CD4-positive, alpha-beta T cell (primary cell): Measurements from ENCODE around the gene RPS10. TPM values are rescaled to one million over a fixed set of nuclear protein-coding genes. Genes with fewer than 3 reads are reported as not detected.
A peak's percentile ranks its signal among the peaks of the same experiment; 100 is the strongest.

Source experiments
- ATAC-seq: fragments of 200-7000 bp; cut with Tn5 transposase; one replicate; pipeline ENCODE4 v1.10.0; 2022; ENCODE audit warnings: mild to moderate bottlenecking; ENCODE audit not compliant: poor library complexity
- CTCF ChIA-PET: fragments of 350-600 bp; sonication (Branson Sonifier 250); formaldehyde crosslinking; loops from one replicate; lab custom pipeline; 2021; ENCODE audit warnings: antibody characterized with exemption, inconsistent platforms; lab: Charles Lee
- POLR2A ChIA-PET: fragments of 350-600 bp; sonication (Branson Sonifier 250); formaldehyde crosslinking; loops from one replicate; lab custom pipeline; 2021; ENCODE audit warnings: antibody characterized with exemption, inconsistent platforms; lab: Charles Lee
- DNase-seq, 14 experiments: peaks; one replicate each; pipeline ENCODE4 v3.0.0-alpha.2; 2013 to 2020; ENCODE audit warnings: mixed read lengths in 2 of 14
- H3K27ac ChIP-seq, 2 donors: one replicate each; pipeline versions ENCODE4 v1.5.1 to v1.7.0; 2013; ENCODE audit warnings: low read length in 2 of 2, low read depth in 1 of 2, mild to moderate bottlenecking in 1 of 2
- H3K27me3 ChIP-seq, 2 experiments: 1 replicate in 1 of 2; 2 replicates in 1 of 2; pipeline versions ENCODE4 v1.6.1 to v1.7.0; 2013; ENCODE audit warnings: low read length in 2 of 2, control low read depth in 1 of 2, mild to moderate bottlenecking in 1 of 2, moderate library complexity in 1 of 2; ENCODE audit not compliant: insufficient read depth in 2 of 2, control insufficient read depth in 1 of 2
- H3K36me3 ChIP-seq: one replicate; pipeline ENCODE4 v1.6.1; 2013; ENCODE audit warnings: low read length, control low read depth; ENCODE audit not compliant: insufficient read depth
- H3K4me1 ChIP-seq: one replicate; pipeline ENCODE4 v1.6.1; 2013; ENCODE audit warnings: low read length, control low read depth; ENCODE audit not compliant: insufficient read depth
- H3K4me3 ChIP-seq: one replicate; pipeline ENCODE4 v1.5.1; 2013; ENCODE audit warnings: mild to moderate bottlenecking, low read length, moderate library complexity
- H3K9me3 ChIP-seq, 2 experiments: 1 replicate in 1 of 2; 2 replicates in 1 of 2; pipeline versions ENCODE4 v1.6.1 to v1.7.0; 2013; ENCODE audit warnings: low read length in 2 of 2, mild to moderate bottlenecking in 2 of 2, control low read depth in 1 of 2, moderate library complexity in 1 of 2; ENCODE audit not compliant: control insufficient read depth in 1 of 2, insufficient read depth in 1 of 2
- H3K27ac Mint-ChIP-seq: one replicate; pipeline ENCODE4 v1.8.0; 2020; ENCODE audit warnings: mixed read lengths
- H3K27me3 Mint-ChIP-seq: one replicate; pipeline ENCODE4 v1.8.0; 2021; ENCODE audit warnings: mixed read lengths
- H3K36me3 Mint-ChIP-seq: one replicate; pipeline ENCODE4 v1.8.0; 2021; ENCODE audit warnings: low read depth, mixed read lengths
- H3K4me1 Mint-ChIP-seq: one replicate; pipeline ENCODE4 v1.8.0; 2021; ENCODE audit warnings: low read depth, mixed read lengths
- H3K4me3 Mint-ChIP-seq: one replicate; pipeline ENCODE4 v1.8.0; 2020; ENCODE audit warnings: mild to moderate bottlenecking, mixed read lengths
- H3K9me3 Mint-ChIP-seq: one replicate; pipeline ENCODE4 v1.8.0; 2020; ENCODE audit warnings: mixed read lengths
- intact Hi-C, 2 experiments: fragments of 100-400 bp; cut with DNase I in 1 of 2; cut with micrococcal nuclease in 1 of 2; formaldehyde crosslinking; loops; one replicate each; pipeline versions ENCODE4 v1.15.1 to v1.9.0; 2023 to 2025; cut with DNase I, micrococcal nuclease
- total RNA-seq, 174 experiments: library from RNA in 2 of 174; stranded (reverse) in 2 of 174; gene quantifications; one replicate each; pipeline ENCODE4 v1.2.3 and lab custom pipeline; 2021 to 2026
- TF ChIP-seq, protein P1 (sequence below): fragments of 200-600 bp; IDR thresholded peaks from one replicate; pipeline ENCODE4 v1.8.0; 2022; ENCODE audit warnings: antibody characterized with exemption, mild to moderate bottlenecking

Gene RPS10
- total RNA-seq, 2 experiments from 2014 or later, result 3,088 to 3,122 TPM

DNA sequence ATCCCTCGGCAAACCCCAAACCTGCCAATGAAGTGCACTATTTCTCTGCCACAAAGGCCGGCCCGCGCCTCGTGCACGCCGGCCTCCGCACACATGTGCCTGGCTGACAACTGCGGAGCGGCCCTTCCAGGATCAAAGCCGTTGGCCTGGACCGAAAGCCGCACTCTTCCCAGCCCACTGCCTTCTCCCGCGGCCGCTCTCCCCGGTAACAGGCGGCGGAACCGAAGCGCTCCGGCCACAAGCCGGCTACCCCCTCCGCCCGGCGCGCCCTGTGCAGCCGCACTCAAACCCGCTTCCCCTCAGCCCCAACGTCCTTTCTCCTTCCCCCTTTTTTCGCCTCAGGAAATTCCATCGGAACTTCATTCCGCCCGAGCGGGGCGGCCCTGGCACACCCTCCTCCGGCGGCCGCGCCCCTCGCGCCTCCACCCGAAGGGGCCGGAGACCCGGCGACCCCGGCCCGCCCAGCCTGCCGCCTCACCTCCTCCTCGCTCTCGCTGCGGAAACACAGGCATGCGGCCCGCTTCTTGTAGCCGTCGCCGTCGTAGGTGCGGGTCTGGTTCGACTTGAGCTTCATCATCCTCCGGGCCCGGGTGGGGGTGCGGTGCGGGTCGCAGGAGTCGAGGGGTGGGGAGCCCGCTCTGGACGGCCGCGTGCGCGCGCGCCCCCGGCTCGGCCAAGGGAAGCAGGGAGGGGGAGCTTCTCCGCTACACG, 33.9 kb downstream of the RPS10 start:
- peaks cover 35% of the 10 kb centered on the region for H3K4me1 Mint-ChIP-seq
- ChIA-PET POLR2A (interaction anchor here (0.6 to 5.7 kb wide), 13 partner anchors 9 to 867 kb away, joined by 3 to 33 read pairs (median 4); partner anchors contain the start of genes HMGA1, RPS10, SMIM29 and ZNF76), CTCF (interaction anchor here (0.8 to 2.8 kb wide), 4 partner anchors 30 to 228 kb away, joined by 3 to 13 read pairs (median 7); no protein-coding TSS in a partner anchor)
- Histone ChIP-seq H3K4me1 (peaks cover 29% of the 10 kb centered on the region), H3K27me3 (no peaks in the 10 kb centered on the region), H3K27ac (peak overlapping the region; percentile 41 to 87), H3K4me3 (peak overlapping the region; percentile 82), H3K9me3 (no peaks in the 10 kb centered on the region), H3K36me3 (no peaks in the 10 kb centered on the region)
- H3K27ac Mint-ChIP-seq, result no peak overlapping the region
- TF ChIP-seq, protein P1, sequence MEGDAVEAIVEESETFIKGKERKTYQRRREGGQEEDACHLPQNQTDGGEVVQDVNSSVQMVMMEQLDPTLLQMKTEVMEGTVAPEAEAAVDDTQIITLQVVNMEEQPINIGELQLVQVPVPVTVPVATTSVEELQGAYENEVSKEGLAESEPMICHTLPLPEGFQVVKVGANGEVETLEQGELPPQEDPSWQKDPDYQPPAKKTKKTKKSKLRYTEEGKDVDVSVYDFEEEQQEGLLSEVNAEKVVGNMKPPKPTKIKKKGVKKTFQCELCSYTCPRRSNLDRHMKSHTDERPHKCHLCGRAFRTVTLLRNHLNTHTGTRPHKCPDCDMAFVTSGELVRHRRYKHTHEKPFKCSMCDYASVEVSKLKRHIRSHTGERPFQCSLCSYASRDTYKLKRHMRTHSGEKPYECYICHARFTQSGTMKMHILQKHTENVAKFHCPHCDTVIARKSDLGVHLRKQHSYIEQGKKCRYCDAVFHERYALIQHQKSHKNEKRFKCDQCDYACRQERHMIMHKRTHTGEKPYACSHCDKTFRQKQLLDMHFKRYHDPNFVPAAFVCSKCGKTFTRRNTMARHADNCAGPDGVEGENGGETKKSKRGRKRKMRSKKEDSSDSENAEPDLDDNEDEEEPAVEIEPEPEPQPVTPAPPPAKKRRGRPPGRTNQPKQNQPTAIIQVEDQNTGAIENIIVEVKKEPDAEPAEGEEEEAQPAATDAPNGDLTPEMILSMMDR, result no peak
- intact Hi-C loops, result loop anchor here (1.0 to 10.0 kb wide), 8 partner anchors 34 to 1497 kb away; partner anchors contain the start of genes RPS10 (in 2 of the 2), SMIM29 (in 2 of the 2) and ILRUN (in 1 of the 2)
- peaks cover 6% of the 10 kb centered on the region for H3K36me3 Mint-ChIP-seq
- peak; percentile 5 to 78 (median 29) for DNase-seq
- no peaks in the 10 kb centered on the region for H3K27me3 Mint-ChIP-seq
- ATAC-seq, result peak; percentile 20
- H3K9me3 Mint-ChIP-seq, result no peaks in the 10 kb centered on the region
- no peak overlapping the region for H3K4me3 Mint-ChIP-seq

DNA sequence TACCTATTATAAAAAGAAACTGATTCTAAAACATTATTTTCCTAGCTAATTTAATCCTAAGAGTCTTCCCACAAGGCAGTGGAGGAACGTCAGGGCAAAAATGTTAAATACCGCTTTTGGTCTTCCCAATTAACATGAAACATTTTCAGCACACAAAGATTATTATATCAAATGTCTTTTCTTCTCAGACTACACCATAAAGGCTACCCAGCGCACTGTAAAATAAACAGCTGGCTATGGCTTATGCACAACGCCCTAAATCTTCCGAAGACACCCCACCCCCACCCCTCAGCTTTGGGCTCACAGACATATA, 34.4 kb downstream of the RPS10 start:
- Histone ChIP-seq H3K9me3 (no peaks in the 10 kb centered on the region), H3K27ac (peak overlapping the region; percentile 41 to 87), H3K36me3 (no peaks in the 10 kb centered on the region), H3K4me3 (peak overlapping the region; percentile 82), H3K27me3 (no peaks in the 10 kb centered on the region), H3K4me1 (peaks cover 32% of the 10 kb centered on the region)
- Mint-ChIP-seq H3K4me3 (no peak overlapping the region), H3K27ac (no peak overlapping the region), H3K36me3 (peaks cover 6% of the 10 kb centered on the region), H3K27me3 (no peaks in the 10 kb centered on the region), H3K4me1 (peaks cover 39% of the 10 kb centered on the region), H3K9me3 (no peaks in the 10 kb centered on the region)
- TF ChIP-seq, protein P1, result no peak
- ChIA-PET CTCF (interaction anchor here (0.8 to 2.8 kb wide), 3 partner anchors 29 to 196 kb away, joined by 3 to 13 read pairs (median 10); no protein-coding TSS in a partner anchor), POLR2A (interaction anchor here (0.6 to 5.7 kb wide), 8 partner anchors 9 to 195 kb away, joined by 3 to 33 read pairs (median 4); partner anchors contain the start of genes HMGA1 and SMIM29)
- intact Hi-C loops, result loop anchor here (5.0 to 10.0 kb wide), 2 partner anchors 36 to 1497 kb away; partner anchors contain the start of gene RPS10 (in 1 of the 2)
- peak; percentile 16 for ATAC-seq
- DNase-seq, result peak in 1 of 14 experiments; percentile 64

DNA sequence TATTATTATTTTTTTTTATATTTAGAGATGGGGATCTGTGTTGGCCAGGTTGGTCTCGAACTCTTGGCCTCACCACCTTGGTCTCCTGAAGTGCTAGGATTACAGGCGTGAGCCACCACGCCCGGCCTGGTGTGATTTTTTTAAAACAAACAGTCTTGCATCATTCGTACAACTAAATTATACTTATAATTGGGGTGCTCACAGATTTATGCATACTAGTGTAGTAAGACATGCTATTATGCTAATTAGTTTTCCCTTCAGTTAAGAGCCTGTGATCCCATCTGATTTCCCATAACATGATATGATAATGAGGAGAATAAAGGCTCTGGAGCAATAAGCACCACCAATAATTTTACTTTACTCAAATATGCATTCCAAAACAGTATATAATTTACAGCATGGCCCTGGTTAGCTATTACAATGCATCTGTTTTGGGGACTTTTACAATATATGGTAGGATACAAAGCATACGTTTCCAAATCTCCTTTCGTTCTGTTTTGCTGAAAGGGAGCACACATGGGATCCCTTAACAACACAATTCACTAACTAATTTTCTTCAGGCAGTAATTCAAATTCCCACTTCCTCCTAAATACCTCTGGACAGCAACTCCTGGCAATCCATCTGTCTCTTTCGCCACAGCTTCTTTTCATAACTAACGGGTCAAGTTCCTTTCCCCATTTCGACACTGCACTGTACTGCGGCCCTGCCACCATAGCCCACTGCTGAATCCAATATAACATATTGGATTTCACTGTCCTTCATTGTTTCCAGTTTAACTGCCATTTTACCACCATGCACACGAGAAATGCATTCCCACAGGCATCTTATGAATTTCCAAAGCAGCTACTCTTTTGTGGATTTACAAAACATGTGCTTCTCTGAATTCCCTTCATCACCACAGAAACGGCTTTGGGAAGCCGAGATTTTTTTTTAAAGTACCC, 35.1 kb downstream of the RPS10 start:
- ChIA-PET POLR2A (interaction anchor here (0.6 to 5.7 kb wide), 8 partner anchors 8 to 195 kb away, joined by 3 to 33 read pairs (median 4); partner anchors contain the start of genes HMGA1 and SMIM29), CTCF (interaction anchor here (1.9 to 2.8 kb wide), 3 partner anchors 141 to 195 kb away, joined by 9 to 13 read pairs (median 10); no protein-coding TSS in a partner anchor)
- H3K9me3 ChIP-seq, result no peaks in the 10 kb centered on the region
- intact Hi-C loops, result loop anchor here (5.0 to 10.0 kb wide), 2 partner anchors 36 to 1496 kb away; partner anchors contain the start of gene RPS10 (in 1 of the 2)
- Mint-ChIP-seq H3K4me3 (no peak overlapping the region), H3K4me1 (peaks cover 44% of the 10 kb centered on the region), H3K9me3 (no peaks in the 10 kb centered on the region), H3K27ac (no peak overlapping the region), H3K27me3 (no peaks in the 10 kb centered on the region), H3K36me3 (peaks cover 6% of the 10 kb centered on the region)
- H3K27ac ChIP-seq, result peak overlapping the region in 1 of 2 donors; percentile 41
- H3K4me1 ChIP-seq, result peaks cover 32% of the 10 kb centered on the region
- peak overlapping the region; percentile 82 for H3K4me3 ChIP-seq
- DNase-seq (peak in 2 of 14 experiments; percentile 25 to 30), ATAC-seq (no peak)
- TF ChIP-seq, protein P1, result no peak
- no peaks in the 10 kb centered on the region for H3K27me3 ChIP-seq
- H3K36me3 ChIP-seq, result no peaks in the 10 kb centered on the region
